Vagina (tissue), 2 donors: ENCODE results near the gene TAOK3. TPM values are rescaled to one million over a fixed set of nuclear protein-coding genes. Genes with fewer than 3 reads are reported as not detected.
"Not testable (repeated sequence)": the region's sequence is repeated elsewhere in the genome, so short reads cannot be mapped to it uniquely, and the experiment has no call there.

Experiments
- DNase-seq, 2 donors: peaks; one replicate each; pipeline ENCODE4 v3.0.0-alpha.2; 2017; ENCODE audit errors: extremely low spot score in 2 of 2
- H3K27ac ChIP-seq: fragments of 200-600 bp; sonication (generic); one replicate; pipeline ENCODE4 v1.5.1; 2019
- H3K27me3 ChIP-seq: fragments of 200-600 bp; sonication (generic); one replicate; pipeline ENCODE4 v1.5.1; 2019
- H3K36me3 ChIP-seq, 2 donors: fragments of 200-600 bp; sonication (generic); one replicate each; pipeline ENCODE4 v1.5.1; 2017 to 2019
- H3K4me1 ChIP-seq: fragments of 200-600 bp; sonication (generic); one replicate; pipeline ENCODE4 v1.5.1; 2019
- H3K4me3 ChIP-seq, 2 donors: fragments of 200-600 bp; sonication (generic); 1 replicate in 1 of 2; 2 replicates in 1 of 2; pipeline ENCODE4 v1.5.1; 2016 to 2019
- H3K9me3 ChIP-seq: fragments of 200-600 bp; sonication (generic); one replicate; pipeline ENCODE4 v1.5.1; 2019
- CTCF ChIP-seq, 3 experiments: fragments of 450-650 bp in 2 of 3; fragments of 200-600 bp in 1 of 3; sonication (generic) in 1 of 3; IDR thresholded peaks; one replicate each; pipeline ENCODE4 v1.5.1; 2017 to 2019; ENCODE audit warnings: antibody characterized with exemption in 3 of 3, mild to moderate bottlenecking in 2 of 3, moderate library complexity in 2 of 3
- POLR2A ChIP-seq, 2 donors: fragments of 450-650 bp; IDR thresholded peaks; one replicate each; pipeline ENCODE4 v1.6.1; 2017; ENCODE audit warnings: antibody characterized with exemption in 2 of 2, mild to moderate bottlenecking in 2 of 2, moderate library complexity in 2 of 2
- POLR2AphosphoS5 ChIP-seq, 2 donors: sonication (generic); formaldehyde crosslinking; IDR thresholded peaks; one replicate each; pipeline ENCODE4 v1.9.0; 2017; ENCODE audit warnings: antibody characterized with exemption in 2 of 2, mild to moderate bottlenecking in 2 of 2, low read depth in 1 of 2; ENCODE audit not compliant: insufficient read depth in 1 of 2
- intact Hi-C: fragments of 100-400 bp; cut with DNase I; formaldehyde crosslinking; loops from one replicate; pipeline ENCODE4 v1.15.1; 2023
- total RNA-seq: library from RNA; depleted of rRNA; stranded (reverse); fragments of >200 nt; gene quantifications from one replicate; pipeline ENCODE4 v1.2.3, GENCODE V29; 2016

The TAOK3 gene
- total RNA-seq, 1 donor from 2014 or later, result 41.0 TPM

GRCh38 chr12:118315821-118316220, 56.9 kb downstream of the TAOK3 start:
- DNase-seq, result no peak
- Histone ChIP-seq H3K4me3 (no peak overlapping the region), H3K27ac (no peak overlapping the region), H3K27me3 (no peaks in the 10 kb centered on the region), H3K4me1 (no peaks in the 10 kb centered on the region), H3K9me3 (no peaks in the 10 kb centered on the region), H3K36me3 (no peaks in the 10 kb centered on the region)
- no peak for TF ChIP-seq POLR2AphosphoS5 (IDR thresholded peaks at IDR 0.05; ENCODE audit: insufficient read depth in 1 of 2, low read depth in 1 of 2)
- no peak for TF ChIP-seq POLR2A (IDR thresholded peaks at IDR 0.05)
- no peak for TF ChIP-seq CTCF (IDR thresholded peaks at IDR 0.05)
- intact Hi-C loops, result no loop called here

DNA sequence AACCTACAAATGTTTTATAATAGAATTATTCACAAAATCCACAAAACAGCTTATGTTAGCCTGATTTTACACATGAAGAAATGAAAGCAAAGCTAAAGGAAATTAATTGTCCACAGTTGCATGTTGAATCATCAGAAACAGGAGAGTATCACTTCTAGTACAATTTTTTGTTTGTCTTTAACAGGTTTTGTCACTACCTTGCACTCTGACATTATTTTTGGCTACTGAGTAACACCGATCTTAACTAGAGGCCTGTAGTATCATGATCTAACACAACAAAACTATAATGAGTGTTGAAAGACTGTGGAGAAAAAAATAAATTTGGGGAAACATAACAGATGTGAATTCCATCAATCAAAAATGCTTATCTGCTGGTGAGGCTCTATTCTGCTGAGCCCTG, 60.1 kb downstream of the TAOK3 start:
- intact Hi-C loops, result no loop called here
- H3K9me3 ChIP-seq, result no peaks in the 10 kb centered on the region

DNA sequence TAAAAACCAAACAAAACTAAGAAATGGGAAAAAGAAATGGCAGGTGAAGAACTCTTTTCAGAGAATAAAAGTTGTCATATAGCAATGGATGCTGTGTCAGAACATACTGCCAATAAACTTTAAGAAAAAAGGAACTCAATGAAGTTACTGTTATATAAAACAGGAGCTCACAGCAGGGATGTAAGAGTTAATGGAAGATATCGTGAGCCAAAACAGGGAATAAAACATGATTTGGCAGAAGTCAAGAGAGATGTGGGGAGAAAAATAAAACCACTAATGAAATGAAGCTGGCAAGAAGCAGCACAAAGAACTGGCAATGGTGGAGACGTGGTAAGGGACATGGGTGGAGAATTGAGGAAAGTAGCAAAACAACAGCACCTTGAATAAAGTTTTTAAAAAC, 61.0 kb downstream of the TAOK3 start:
- H3K4me1 ChIP-seq, result no peaks in the 10 kb centered on the region
- no peak overlapping the region for H3K27ac ChIP-seq
- H3K36me3 ChIP-seq, result no peaks in the 10 kb centered on the region
- intact Hi-C loops, result no loop called here
- no peaks in the 10 kb centered on the region for H3K27me3 ChIP-seq
- no peaks in the 10 kb centered on the region for H3K9me3 ChIP-seq
- no peak for TF ChIP-seq POLR2AphosphoS5 (IDR thresholded peaks at IDR 0.05; ENCODE audit: insufficient read depth in 1 of 2, low read depth in 1 of 2)
- no peak for TF ChIP-seq POLR2A (IDR thresholded peaks at IDR 0.05)
- TF ChIP-seq CTCF (IDR thresholded peaks at IDR 0.05), result no peak
- no peak overlapping the region for H3K4me3 ChIP-seq
- DNase-seq, result no peak

More for the DNA sequence above, 60.1 kb downstream of the TAOK3 start:
- Histone ChIP-seq H3K4me3 (no peak overlapping the region), H3K27ac (no peak overlapping the region), H3K4me1 (no peaks in the 10 kb centered on the region), H3K27me3 (no peaks in the 10 kb centered on the region), H3K36me3 (no peaks in the 10 kb centered on the region)
- DNase-seq, result no peak
- TF ChIP-seq POLR2A (IDR thresholded peaks at IDR 0.05) (no peak), POLR2AphosphoS5 (IDR thresholded peaks at IDR 0.05; ENCODE audit: insufficient read depth in 1 of 2, low read depth in 1 of 2) (no peak), CTCF (IDR thresholded peaks at IDR 0.05) (no peak)

GRCh38 chr12:118310320-118310719, 62.4 kb downstream of the TAOK3 start:
- Histone ChIP-seq H3K27me3 (no peaks in the 10 kb centered on the region), H3K4me3 (no peak overlapping the region), H3K27ac (no peak overlapping the region), H3K36me3 (no peaks in the 10 kb centered on the region), H3K9me3 (no peaks in the 10 kb centered on the region), H3K4me1 (no peaks in the 10 kb centered on the region)
- intact Hi-C loops, result no loop called here
- DNase-seq, result no peak
- TF ChIP-seq POLR2AphosphoS5 (IDR thresholded peaks at IDR 0.05; ENCODE audit: insufficient read depth in 1 of 2, low read depth in 1 of 2) (no peak), CTCF (IDR thresholded peaks at IDR 0.05) (no peak), POLR2A (IDR thresholded peaks at IDR 0.05) (no peak)

- H3K4me1 ChIP-seq, H3K9me3 ChIP-seq, H3K4me3 ChIP-seq, DNase-seq, H3K27me3 ChIP-seq, intact Hi-C loops, H3K36me3 ChIP-seq: not testable (repeated sequence)
- peak overlapping the region; percentile 30 for H3K27ac ChIP-seq
Measured at GRCh38 chr12:118308006-118308405, 64.7 kb downstream of the TAOK3 start.
